ENCODE data around the gene CORO7.

Gene CORO7

GRCh38 chr16:4320571-4321137 is 95.7 kb downstream of the CORO7 start:
- no peaks in the 10 kb centered on the region for H3K27me3 ChIP-seq (ENCODE audit: insufficient read depth, low read length, poor library complexity)
- H3K27ac ChIP-seq (ENCODE audit: low read length): no peak overlapping the region
- no peak overlapping the region for H2AFZ ChIP-seq (ENCODE audit: low read depth, low read length)
- peaks cover 55% of the 10 kb centered on the region for H4K20me1 ChIP-seq (ENCODE audit: insufficient read depth, low read length)
- no peak overlapping the region for H3K4me3 ChIP-seq (ENCODE audit: low read depth in 1 of 2, low read length in 2 of 2)
- H3K4me2 ChIP-seq (ENCODE audit: insufficient read depth, low read length): no peak overlapping the region
- H3K36me3 ChIP-seq (ENCODE audit: insufficient read depth, low read length): no peaks in the 10 kb centered on the region
- H3K79me2 ChIP-seq (ENCODE audit: insufficient read depth, low read length): no peaks in the 10 kb centered on the region
- no peaks in the 10 kb centered on the region for H3K9me3 ChIP-seq (ENCODE audit: insufficient read depth, low read length, severe bottlenecking)
- H3K4me1 ChIP-seq (ENCODE audit: insufficient read depth, low read length): peaks cover 6% of the 10 kb centered on the region
- DNase-seq: no peak
- no peak for TF ChIP-seq CTCF (IDR thresholded peaks at IDR 0.05; ENCODE audit: borderline replicate concordance, extremely low read depth, low read length, poor library complexity, severe bottlenecking)
- no peak for TF ChIP-seq EZH2 (IDR thresholded peaks at IDR 0.05; ENCODE audit: borderline replicate concordance, low read depth, low read length, severe bottlenecking)
- no peak for ATAC-seq (ENCODE audit: insufficient read depth, low read depth)
- H3K9ac ChIP-seq (ENCODE audit: low read depth, low read length): no peak overlapping the region

DNA sequence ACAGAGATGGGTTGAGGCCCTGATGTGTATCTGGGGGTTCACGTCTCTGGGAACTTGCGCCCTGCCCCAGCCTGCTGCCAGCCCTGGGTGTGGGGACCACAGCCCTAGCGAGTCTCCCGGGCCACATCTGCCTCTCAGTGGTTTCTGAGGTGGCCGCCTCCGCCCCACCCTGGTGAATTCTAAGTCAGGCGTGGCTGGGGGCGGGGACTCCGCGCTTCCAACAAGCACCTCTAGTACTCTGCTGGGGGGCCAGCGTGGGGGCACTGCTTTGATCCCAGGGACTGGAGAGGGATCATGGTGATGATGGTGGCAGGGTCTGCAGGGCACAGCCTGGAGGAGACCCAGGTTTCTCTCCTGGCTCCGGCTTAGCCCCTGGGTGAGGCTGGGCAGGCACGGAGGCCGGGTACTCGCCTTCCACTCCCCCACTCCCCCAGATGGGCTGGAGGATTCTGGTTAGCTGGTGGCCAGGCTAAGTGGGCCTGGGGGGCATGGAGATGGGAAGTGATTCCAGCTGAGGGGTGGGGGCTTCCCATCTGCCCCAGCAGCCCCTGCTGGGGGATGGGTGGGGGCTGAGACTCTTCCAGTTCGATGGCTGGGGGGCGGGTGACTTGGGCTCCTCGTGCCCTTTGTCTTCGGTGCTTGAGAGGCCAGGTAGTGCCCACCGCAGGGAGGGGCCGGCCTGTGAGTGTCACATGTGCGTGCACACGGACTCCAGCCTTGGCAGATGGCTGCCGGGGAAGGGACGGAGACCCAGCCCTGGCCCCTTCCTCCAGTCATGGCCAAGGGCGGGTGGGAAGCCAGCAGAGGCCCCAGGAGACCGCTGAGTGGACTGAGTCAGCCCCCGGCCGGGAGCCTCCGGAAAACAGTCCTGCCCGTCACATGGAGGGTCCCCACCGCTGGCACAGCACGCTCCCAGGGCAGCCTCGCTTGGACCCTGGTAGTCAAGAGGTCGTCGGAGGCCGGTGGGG is 96.7 kb downstream of the CORO7 start:
- peaks cover 6% of the 10 kb centered on the region for H3K27me3 ChIP-seq (ENCODE audit: insufficient read depth, low read length, poor library complexity)
- no peak overlapping the region for H3K9ac ChIP-seq (ENCODE audit: low read depth, low read length)
- ATAC-seq (ENCODE audit: insufficient read depth, low read depth): peak; percentile 56
- peak; percentile 58 for DNase-seq
- TF ChIP-seq CTCF (IDR thresholded peaks at IDR 0.05; ENCODE audit: borderline replicate concordance, extremely low read depth, low read length, poor library complexity, severe bottlenecking) (no peak), EZH2 (IDR thresholded peaks at IDR 0.05; ENCODE audit: borderline replicate concordance, low read depth, low read length, severe bottlenecking) (no peak)
- H4K20me1 ChIP-seq (ENCODE audit: insufficient read depth, low read length): peaks cover 48% of the 10 kb centered on the region
- H3K27ac ChIP-seq (ENCODE audit: low read length): no peak overlapping the region
- no peak overlapping the region for H3K4me3 ChIP-seq (ENCODE audit: low read depth in 1 of 2, low read length in 2 of 2)
- no peaks in the 10 kb centered on the region for H3K9me3 ChIP-seq (ENCODE audit: insufficient read depth, low read length, severe bottlenecking)
- H3K79me2 ChIP-seq (ENCODE audit: insufficient read depth, low read length): no peaks in the 10 kb centered on the region
- no peaks in the 10 kb centered on the region for H3K36me3 ChIP-seq (ENCODE audit: insufficient read depth, low read length)
- no peak overlapping the region for H2AFZ ChIP-seq (ENCODE audit: low read depth, low read length)
- no peak overlapping the region for H3K4me2 ChIP-seq (ENCODE audit: insufficient read depth, low read length)
- peaks cover 13% of the 10 kb centered on the region for H3K4me1 ChIP-seq (ENCODE audit: insufficient read depth, low read length)

DNA sequence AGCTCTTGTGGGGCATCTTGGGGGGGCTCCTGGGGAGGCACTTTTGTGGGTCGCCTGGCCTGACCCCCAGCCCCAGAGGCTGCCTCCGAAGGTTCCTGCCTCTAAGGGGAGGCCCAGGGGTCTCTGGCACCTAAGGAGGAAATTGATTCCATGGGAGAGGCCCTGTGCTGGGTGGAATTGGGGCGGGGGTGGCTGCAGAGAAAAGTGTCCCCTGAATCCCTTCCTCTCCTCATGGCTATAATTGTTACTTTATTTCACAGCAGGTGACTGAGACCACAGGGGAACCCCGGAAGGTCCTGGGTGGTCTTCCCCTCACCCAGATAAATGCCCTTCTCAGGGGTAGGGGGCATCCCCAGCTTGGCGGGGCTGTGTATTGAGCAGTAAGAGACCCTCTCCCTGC is 97.4 kb downstream of the CORO7 start:
- H3K4me2 ChIP-seq (ENCODE audit: insufficient read depth, low read length): no peak overlapping the region
- H2AFZ ChIP-seq (ENCODE audit: low read depth, low read length): no peak overlapping the region
- peaks cover 18% of the 10 kb centered on the region for H3K4me1 ChIP-seq (ENCODE audit: insufficient read depth, low read length)
- H3K79me2 ChIP-seq (ENCODE audit: insufficient read depth, low read length): no peaks in the 10 kb centered on the region
- no peaks in the 10 kb centered on the region for H3K36me3 ChIP-seq (ENCODE audit: insufficient read depth, low read length)
- no peak for TF ChIP-seq CTCF (IDR thresholded peaks at IDR 0.05; ENCODE audit: borderline replicate concordance, extremely low read depth, low read length, poor library complexity, severe bottlenecking)
- no peak for ATAC-seq (ENCODE audit: insufficient read depth, low read depth)
- DNase-seq: no peak
- no peak overlapping the region for H3K27ac ChIP-seq (ENCODE audit: low read length)
- no peaks in the 10 kb centered on the region for H3K9me3 ChIP-seq (ENCODE audit: insufficient read depth, low read length, severe bottlenecking)
- H4K20me1 ChIP-seq (ENCODE audit: insufficient read depth, low read length): peaks cover 44% of the 10 kb centered on the region
- H3K9ac ChIP-seq (ENCODE audit: low read depth, low read length): no peak overlapping the region
- peaks cover 14% of the 10 kb centered on the region for H3K27me3 ChIP-seq (ENCODE audit: insufficient read depth, low read length, poor library complexity)
- H3K4me3 ChIP-seq (ENCODE audit: low read depth in 1 of 2, low read length in 2 of 2): no peak overlapping the region
